Measurements from ENCODE around the gene TMEM250.

GRCh38 chr9:136148766-136149165, 30.1 kb upstream of the TMEM250 start:
- TF ChIP-seq, protein P1, sequence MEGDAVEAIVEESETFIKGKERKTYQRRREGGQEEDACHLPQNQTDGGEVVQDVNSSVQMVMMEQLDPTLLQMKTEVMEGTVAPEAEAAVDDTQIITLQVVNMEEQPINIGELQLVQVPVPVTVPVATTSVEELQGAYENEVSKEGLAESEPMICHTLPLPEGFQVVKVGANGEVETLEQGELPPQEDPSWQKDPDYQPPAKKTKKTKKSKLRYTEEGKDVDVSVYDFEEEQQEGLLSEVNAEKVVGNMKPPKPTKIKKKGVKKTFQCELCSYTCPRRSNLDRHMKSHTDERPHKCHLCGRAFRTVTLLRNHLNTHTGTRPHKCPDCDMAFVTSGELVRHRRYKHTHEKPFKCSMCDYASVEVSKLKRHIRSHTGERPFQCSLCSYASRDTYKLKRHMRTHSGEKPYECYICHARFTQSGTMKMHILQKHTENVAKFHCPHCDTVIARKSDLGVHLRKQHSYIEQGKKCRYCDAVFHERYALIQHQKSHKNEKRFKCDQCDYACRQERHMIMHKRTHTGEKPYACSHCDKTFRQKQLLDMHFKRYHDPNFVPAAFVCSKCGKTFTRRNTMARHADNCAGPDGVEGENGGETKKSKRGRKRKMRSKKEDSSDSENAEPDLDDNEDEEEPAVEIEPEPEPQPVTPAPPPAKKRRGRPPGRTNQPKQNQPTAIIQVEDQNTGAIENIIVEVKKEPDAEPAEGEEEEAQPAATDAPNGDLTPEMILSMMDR (IDR thresholded peaks at IDR 0.05; ENCODE audit: insufficient read depth, low read depth, low read length) = no peak
- no peak for TF ChIP-seq EZH2 (IDR thresholded peaks at IDR 0.05; ENCODE audit: insufficient read depth, low read length)

Measured in astrocyte (in vitro differentiated cells and primary cell).